HepG2 (cell line): ENCODE data around the gene FHIT. TPM values are rescaled to one million over a fixed set of nuclear protein-coding genes. Genes with fewer than 3 reads are reported as not detected.

ENCODE experiments used
- ATAC-seq: fragments of 200-7000 bp; cut with Tn5 transposase; 3 replicates; pipeline ENCODE4 v1.9.1; 2020; ENCODE audit warnings: mild to moderate bottlenecking, moderate library complexity
- BruUV-seq: library from RNA; stranded (reverse); fragments of 400-500 nt; replicated peaks from 2 replicates; lab custom pipeline; 2021; lab: Mats Ljungman, UMichigan
- CTCF ChIA-PET: fragments of 300-600 bp; formaldehyde crosslinking; extraction: SDS; loops from one replicate; lab custom pipeline; 2021; ENCODE audit warnings: low total read pairs, inconsistent platforms, low intra/inter-chr PET ratio; lab: Yijun Ruan, JAX
- POLR2A ChIA-PET: fragments of 350-600 bp; sonication (Branson Sonifier 250); formaldehyde crosslinking; loops from one replicate; lab custom pipeline; 2020; ENCODE audit warnings: antibody characterized with exemption, inconsistent platforms; lab: Yijun Ruan, JAX
- DNase-seq: peaks from one replicate; pipeline ENCODE4 v3.0.0-alpha.2; 2015; ENCODE audit warnings: low spot score
- FAIRE-seq: peaks from 3 replicates; lab custom pipeline; 2011; peaks lifted over from hg19 to GRCh38; lab: Jason Lieb, UNC
- H2AFZ ChIP-seq: one replicate; pipeline ENCODE4 v1.6.1; 2011; ENCODE audit warnings: low read length, inconsistent platforms
- H3K27ac ChIP-seq: fragments of 300-600 bp; 3 replicates; pipeline ENCODE4 v1.8.0; 2011; ENCODE audit warnings: mixed run types, mild to moderate bottlenecking, mixed read lengths, low read length, inconsistent platforms; ENCODE audit not compliant: insufficient read depth; ENCODE audit errors: extremely low read length
- H3K27me3 ChIP-seq, 2 experiments: fragments of 200-600 bp in 1 of 2; 2 replicates in 1 of 2; 3 replicates in 1 of 2; pipeline versions ENCODE4 v1.6.0 to v1.8.0; 2011; ENCODE audit warnings: low read length in 2 of 2, mild to moderate bottlenecking in 2 of 2, moderate library complexity in 2 of 2, inconsistent platforms in 1 of 2; ENCODE audit not compliant: insufficient read depth in 2 of 2, control insufficient read depth in 1 of 2
- H3K36me3 ChIP-seq, 2 experiments: fragments of 200-600 bp in 1 of 2; replicated peaks in 1 of 2; 2 replicates in 1 of 2; 3 replicates in 1 of 2; pipeline versions ENCODE4 v1.5.1 to v1.8.0; 2011; ENCODE audit warnings: low read length in 2 of 2, inconsistent platforms in 1 of 2; ENCODE audit not compliant: insufficient read depth in 2 of 2, control insufficient read depth in 1 of 2
- H3K4me1 ChIP-seq: 2 replicates; pipeline ENCODE4 v1.5.1; 2012; ENCODE audit warnings: low read length, inconsistent platforms; ENCODE audit not compliant: insufficient read depth
- H3K4me2 ChIP-seq: 2 replicates; pipeline ENCODE4 v1.6.0; 2011; ENCODE audit warnings: low read depth, low read length, inconsistent platforms
- H3K4me3 ChIP-seq, 3 experiments: fragments of 200-600 bp in 1 of 3; sonication (generic), shearing (Covaris generic) in 1 of 3; replicated peaks in 1 of 3; 2 replicates each; pipeline ENCODE4 v1.5.1; 2011 to 2016; ENCODE audit warnings: low read length in 3 of 3, inconsistent platforms in 2 of 3, low read depth in 2 of 3, mild to moderate bottlenecking in 2 of 3, control low read depth in 1 of 3, mixed read lengths in 1 of 3; ENCODE audit not compliant: insufficient read depth in 1 of 3
- H3K79me2 ChIP-seq: one replicate; pipeline ENCODE4 v1.6.1; 2011; ENCODE audit warnings: low read length, inconsistent platforms; ENCODE audit not compliant: insufficient read depth
- H3K9ac ChIP-seq: 2 replicates; pipeline ENCODE4 v1.6.0; 2011; ENCODE audit warnings: mild to moderate bottlenecking, low read depth, low read length, inconsistent platforms; ENCODE audit not compliant: insufficient read depth
- H3K9me3 ChIP-seq: 2 replicates; pipeline ENCODE4 v1.5.1; 2012; ENCODE audit warnings: mild to moderate bottlenecking, low read length
- H4K20me1 ChIP-seq: 2 replicates; pipeline ENCODE4 v1.6.0; 2011; ENCODE audit warnings: inconsistent platforms, mild to moderate bottlenecking, low read length, moderate library complexity; ENCODE audit not compliant: insufficient read depth
- DMTF1 ChIP-seq: sonication (generic); formaldehyde crosslinking; IDR thresholded peaks from 2 replicates; pipeline ENCODE4 v1.4.0; 2020; ENCODE audit warnings: mild to moderate bottlenecking, missing genetic modification reagents
- GATA4 ChIP-seq: sonication (generic); IDR thresholded peaks from 2 replicates; pipeline ENCODE4 v1.6.1; 2016; ENCODE audit warnings: antibody characterized with exemption, low read depth, borderline replicate concordance
- JDP2 ChIP-seq: sonication (generic); formaldehyde crosslinking; IDR thresholded peaks from 2 replicates; pipeline ENCODE4 v1.8.1; 2022; ENCODE audit warnings: missing genetic modification reagents, borderline replicate concordance
- MXD4 ChIP-seq: IDR thresholded peaks from 2 replicates; pipeline ENCODE4 v1.6.1; 2016; ENCODE audit warnings: mild to moderate bottlenecking, missing biosample characterization, missing genetic modification reagents
- ZNF138 ChIP-seq: sonication (generic); formaldehyde crosslinking; IDR thresholded peaks from 2 replicates; pipeline ENCODE4 v1.5.0; 2020; ENCODE audit warnings: mild to moderate bottlenecking, low read depth, missing genetic modification reagents
- ZNF253 ChIP-seq: sonication (generic); formaldehyde crosslinking; IDR thresholded peaks from 2 replicates; pipeline ENCODE4 v1.8.0; 2022; ENCODE audit warnings: mild to moderate bottlenecking, missing genetic modification reagents, borderline replicate concordance
- ZNF44 ChIP-seq: sonication (generic); formaldehyde crosslinking; IDR thresholded peaks from 2 replicates; pipeline ENCODE4 v1.5.1; 2020; ENCODE audit warnings: mild to moderate bottlenecking, missing genetic modification reagents
- ZNF510 ChIP-seq: sonication (generic); formaldehyde crosslinking; IDR thresholded peaks from 2 replicates; pipeline ENCODE4 v1.4.0; 2020; ENCODE audit warnings: low read depth, mild to moderate bottlenecking, missing genetic modification reagents
- ZNF562 ChIP-seq: sonication (generic); formaldehyde crosslinking; IDR thresholded peaks from 2 replicates; pipeline ENCODE4 v1.8.0; 2022; ENCODE audit warnings: missing genetic modification reagents, borderline replicate concordance
- ZXDC ChIP-seq: sonication (generic); formaldehyde crosslinking; IDR thresholded peaks from 2 replicates; pipeline ENCODE4 v1.5.0; 2020; ENCODE audit warnings: mild to moderate bottlenecking, missing genetic modification reagents
- WGBS: methylation state at CpG from one replicate; pipeline ENCODE4 v1.1.6; 2017; ENCODE audit warnings: low lambda C conversion rate; 5-methylcytosine and 5-hydroxymethylcytosine counted together
- in situ Hi-C: cut with HindIII; loops from 2 replicates; pipeline ENCODE4 v1.10.0; 2017; ENCODE audit warnings: low pct_unique_long_range_greater_than_20kb; ENCODE audit not compliant: extremely low pct_ligation_motif_present
- intact Hi-C: fragments of 100-400 bp; cut with micrococcal nuclease; formaldehyde crosslinking; loops from one replicate; pipeline ENCODE4 v1.10.0; 2022; ENCODE audit not compliant: unreplicated experiment
- polyA plus RNA-seq, 8 experiments: library from polyadenylated mRNA; depleted of rRNA in 3 of 8; stranded (reverse) in 7 of 8; unstranded in 1 of 8; fragments of >200 nt; fragmentation: Illumina TruSeq in 4 of 8; extraction: Trizol in 4 of 8; gene quantifications; 2 replicates each; pipeline versions ENCODE4 v1.2.1 to v1.2.3, GENCODE V29; 2011 to 2016; ENCODE audit warnings: low read depth in 4 of 8, missing spikeins in 1 of 8, mixed read lengths in 1 of 8; ENCODE audit not compliant: insufficient read depth in 1 of 8
- total RNA-seq, 5 experiments: library from RNA; depleted of rRNA; stranded (reverse); fragments of >200 nt; fragmentation: Illumina TruSeq; extraction: Trizol; gene quantifications; 2 replicates each; pipeline ENCODE4 v1.2.3, GENCODE V29; 2016; ENCODE audit warnings: low read depth in 1 of 5

FHIT gene
- total and polyA plus RNA-seq, 2 of the 13 experiments (the other 11 are each of a cell fraction or from before 2014, with no cell fraction given) = 4.0 to 4.6 TPM

- intact Hi-C loops = no loop called here
- POLR2A ChIA-PET = no interaction called here
Observed at GRCh38 chr3:60893946-60894345, 357.3 kb downstream of the FHIT start.

DNA sequence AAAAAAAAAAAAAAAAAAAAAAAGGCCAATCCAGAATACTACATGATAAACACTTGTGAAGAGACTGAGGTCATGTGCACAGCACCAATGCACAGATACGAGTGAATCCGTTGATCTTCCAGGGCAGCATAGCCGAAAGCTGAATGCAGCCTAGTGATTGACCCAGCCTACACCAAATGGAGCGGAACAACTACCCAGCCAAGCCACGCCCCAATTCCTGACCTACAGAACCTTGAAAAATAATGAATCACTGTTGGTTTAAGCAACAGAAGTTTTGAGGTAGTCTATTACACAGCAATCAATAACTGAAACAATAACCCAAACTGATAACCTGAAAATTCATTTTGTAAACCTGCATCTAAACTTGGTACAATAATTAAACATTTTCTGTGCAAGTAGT is 361.0 kb downstream of the FHIT start:
- no peak overlapping the region for H2AFZ ChIP-seq
- in situ Hi-C loops = no loop called here
- WGBS = 73% methylated on average over 5 of the region's 5 CpGs
- no peak overlapping the region for H3K27ac ChIP-seq
- intact Hi-C loops = no loop called here
- no peaks in the 10 kb centered on the region for H3K36me3 ChIP-seq
- ATAC-seq (no peak), DNase-seq (no peak), FAIRE-seq (no peak)
- no peaks in the 10 kb centered on the region for H3K27me3 ChIP-seq
- no peak overlapping the region for H3K9ac ChIP-seq
- H3K9me3 ChIP-seq = no peaks in the 10 kb centered on the region
- TF ChIP-seq ZNF562 (CRISPR knock-in tag) = no peak
- TF ChIP-seq DMTF1 (CRISPR knock-in tag) = no peak
- no peak for TF ChIP-seq MXD4 (CRISPR knock-in tag)
- TF ChIP-seq GATA4 = no peak
- no peak for TF ChIP-seq ZNF138 (CRISPR knock-in tag)
- no peak for TF ChIP-seq ZNF510 (CRISPR knock-in tag)
- H3K4me1 ChIP-seq = no peaks in the 10 kb centered on the region
- CTCF ChIA-PET = no interaction called here
- POLR2A ChIA-PET = no interaction called here
- no peak overlapping the region for H3K4me2 ChIP-seq
- no peaks in the 10 kb centered on the region for H3K79me2 ChIP-seq
- H3K4me3 ChIP-seq = no peak overlapping the region
- no peaks in the 10 kb centered on the region for H4K20me1 ChIP-seq
- no TSS peak for BruUV-seq

More at GRCh38 chr3:60893946-60894345, 357.3 kb downstream of the FHIT start:
- no peak overlapping the region for H3K27ac ChIP-seq
- H3K4me3 ChIP-seq = no peak overlapping the region
- ATAC-seq (no peak), DNase-seq (no peak), FAIRE-seq (no peak)
- no peaks in the 10 kb centered on the region for H3K27me3 ChIP-seq
- H3K79me2 ChIP-seq = no peaks in the 10 kb centered on the region
- WGBS = 3% methylated on average over 2 of the region's 2 CpGs
- no peak overlapping the region for H2AFZ ChIP-seq
- no peak overlapping the region for H3K9ac ChIP-seq
- BruUV-seq = no TSS peak
- H4K20me1 ChIP-seq = no peaks in the 10 kb centered on the region
- in situ Hi-C loops = no loop called here
- no peaks in the 10 kb centered on the region for H3K9me3 ChIP-seq
- TF ChIP-seq ZNF253 (CRISPR knock-in tag) = no peak
- TF ChIP-seq ZXDC = no peak
- no peak for TF ChIP-seq ZNF44 (CRISPR knock-in tag)
- TF ChIP-seq JDP2 (CRISPR knock-in tag) = no peak
- CTCF ChIA-PET = no interaction called here
- no peaks in the 10 kb centered on the region for H3K36me3 ChIP-seq
- 0 out of 2 replicates have a peak, but pooled peaks cover 5% of the 10 kb centered on the region for H3K4me1 ChIP-seq
- H3K4me2 ChIP-seq = no peak overlapping the region
